HL-60 (cell line): ENCODE results near the gene PRRX1.

Source experiments
- CTCF ChIP-seq: IDR thresholded peaks from one replicate; pipeline ENCODE4 v1.5.1; 2011; ENCODE audit warnings: low read length, control low read depth, inconsistent platforms; ENCODE audit not compliant: insufficient read depth
- GABPA ChIP-seq: IDR thresholded peaks from 2 replicates; pipeline ENCODE4 v1.6.1; 2012; ENCODE audit warnings: low read depth
- POLR2AphosphoS5 ChIP-seq: IDR thresholded peaks from 2 replicates; pipeline ENCODE4 v1.6.1; 2012; ENCODE audit warnings: low read depth

- no peak for TF ChIP-seq CTCF
- no peak for TF ChIP-seq GABPA
- TF ChIP-seq POLR2AphosphoS5, result no peak
These were observed 1.7 kb downstream of the PRRX1 start for GRCh38 chr1:170665629-170666028.
